GM19397 (cell line): ENCODE data around the gene CDS1.
"Not testable (repeated sequence)": the region's sequence is repeated elsewhere in the genome, so short reads cannot be mapped to it uniquely, and the experiment has no call there.

Experiments used
- ATAC-seq: cut with Tn5 transposase; IDR thresholded peaks from one replicate; pipeline ENCODE4 v1.9.1; 2021; ENCODE audit warnings: mild to moderate bottlenecking, moderate library complexity; ENCODE audit not compliant: unreplicated experiment

The CDS1 gene

DNA sequence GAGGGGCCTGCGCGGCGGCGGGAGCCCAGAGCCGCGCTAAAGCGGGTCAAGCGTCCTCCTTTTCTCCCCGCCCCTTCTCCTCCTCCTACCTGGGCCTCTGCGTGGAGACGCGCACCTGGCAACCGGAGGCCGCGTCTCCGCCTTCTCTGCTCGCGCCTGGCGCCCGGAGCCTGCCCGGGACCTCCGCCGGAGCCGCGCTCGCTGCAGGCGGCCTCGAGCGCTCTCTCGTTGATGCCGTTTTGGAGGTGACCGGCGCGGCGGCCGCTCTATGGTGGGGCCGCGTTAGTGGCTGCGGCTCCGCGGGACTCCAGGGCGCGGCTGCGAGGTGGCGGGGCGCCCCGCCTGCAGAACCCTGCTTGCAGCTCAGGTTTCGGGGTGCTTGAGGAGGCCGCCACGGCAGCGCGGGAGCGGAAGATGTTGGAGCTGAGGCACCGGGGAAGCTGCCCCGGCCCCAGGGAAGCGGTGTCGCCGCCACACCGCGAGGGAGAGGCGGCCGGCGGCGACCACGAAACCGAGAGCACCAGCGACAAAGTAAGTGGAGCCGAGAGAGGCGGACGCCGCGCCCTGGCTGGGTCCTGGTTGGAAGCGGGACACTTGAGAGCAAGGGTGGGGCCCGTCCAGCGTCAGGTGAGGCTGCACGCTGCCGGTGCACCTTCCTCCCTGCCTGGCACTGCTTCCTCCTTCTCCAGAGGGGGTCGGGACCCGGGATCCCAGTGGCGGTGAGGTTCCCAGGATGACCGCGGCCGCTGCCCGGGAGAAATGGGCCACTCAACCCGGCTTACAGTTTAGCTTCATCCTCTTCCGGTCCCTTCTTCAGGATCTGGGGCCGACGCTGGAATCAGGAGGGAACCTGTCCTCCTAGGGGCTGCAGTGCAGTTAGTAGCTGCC is at the start of gene CDS1:
CDS1 (plus strand) TSS at position 140 of the 888 bp plus-strand sequence; CDS start at position 415, 275 bp downstream.
- peak; percentile 55 for ATAC-seq

DNA sequence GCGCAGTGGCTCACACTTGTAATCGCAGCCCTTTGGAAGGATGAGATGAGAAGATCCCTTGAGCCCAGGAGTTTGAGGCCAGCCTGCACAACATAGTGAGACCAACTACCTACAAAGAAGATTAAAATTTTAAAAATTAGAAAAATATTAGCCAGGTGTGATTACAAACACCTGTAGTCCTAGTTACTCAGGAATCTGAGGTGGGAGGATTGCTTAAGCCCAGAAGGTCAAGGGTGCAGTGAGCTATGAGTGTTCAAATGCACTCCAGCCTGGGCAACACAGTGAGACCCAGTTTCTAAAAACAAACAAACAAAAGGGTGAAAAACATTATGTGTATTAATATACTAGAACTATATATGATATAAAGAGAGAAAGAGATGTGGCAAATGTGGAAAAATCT is 47.0 kb upstream of the CDS1 start:
- no peak for ATAC-seq

- ATAC-seq: no peak
Measured at GRCh38 chr4:84545093-84545492, 37.8 kb upstream of the CDS1 start.

DNA sequence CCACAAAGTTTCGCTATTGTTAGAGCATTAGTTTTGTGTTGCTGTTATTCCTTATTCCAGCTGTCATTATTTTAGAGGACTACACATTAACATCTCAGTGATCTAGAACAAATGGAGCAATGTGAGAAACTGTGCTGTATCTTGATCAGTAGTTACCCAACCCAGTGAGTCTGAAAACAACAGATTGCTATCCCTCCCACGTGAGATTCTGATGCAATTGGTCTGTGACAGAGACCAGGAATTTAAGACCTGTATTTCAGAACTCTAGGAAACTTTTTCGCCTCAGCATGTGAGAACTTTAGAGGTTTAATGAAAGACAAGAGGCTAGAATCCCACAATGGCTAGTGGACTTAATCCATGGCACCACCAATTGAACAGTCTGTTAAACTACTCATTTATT is 35.7 kb upstream of the CDS1 start:
- ATAC-seq: no peak

DNA sequence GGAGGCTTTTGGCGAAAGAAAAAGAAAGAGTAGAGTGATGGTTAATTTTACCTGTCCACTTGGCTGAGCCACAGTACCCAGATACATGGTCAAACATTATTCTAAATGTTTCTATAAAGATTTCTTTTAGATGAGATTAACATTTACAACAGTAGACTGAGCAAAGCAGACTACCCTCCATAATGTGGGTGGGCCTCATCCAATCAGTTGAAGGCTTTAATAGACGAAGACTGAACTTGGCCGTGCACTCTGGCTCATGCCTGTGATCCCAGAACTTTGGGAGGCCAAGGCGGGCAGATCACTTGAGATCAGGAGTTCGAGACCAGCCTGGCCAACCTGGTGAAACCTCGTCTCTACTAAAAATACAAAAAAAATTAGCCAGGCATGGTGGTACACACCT is 33.7 kb upstream of the CDS1 start:
- not testable (repeated sequence) for ATAC-seq

DNA sequence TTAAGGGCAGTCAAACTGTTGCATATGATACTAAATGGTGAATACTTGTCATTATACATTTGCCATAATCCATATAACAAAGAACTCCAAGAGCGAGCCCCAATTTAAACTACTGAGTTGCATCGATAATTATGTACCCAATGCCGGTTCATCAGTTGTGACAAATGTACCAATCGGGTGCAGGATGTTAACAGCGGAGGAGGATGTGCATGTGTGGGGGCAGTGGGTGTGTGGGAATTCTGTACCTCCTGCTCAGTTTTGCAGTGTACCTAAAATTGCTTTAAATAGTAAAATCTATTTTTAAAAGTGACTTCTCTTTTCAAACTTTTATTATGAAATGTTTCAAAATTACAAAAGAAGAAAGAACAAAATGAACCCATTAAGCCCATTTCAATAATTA is 20.8 kb upstream of the CDS1 start:
- ATAC-seq: no peak

DNA sequence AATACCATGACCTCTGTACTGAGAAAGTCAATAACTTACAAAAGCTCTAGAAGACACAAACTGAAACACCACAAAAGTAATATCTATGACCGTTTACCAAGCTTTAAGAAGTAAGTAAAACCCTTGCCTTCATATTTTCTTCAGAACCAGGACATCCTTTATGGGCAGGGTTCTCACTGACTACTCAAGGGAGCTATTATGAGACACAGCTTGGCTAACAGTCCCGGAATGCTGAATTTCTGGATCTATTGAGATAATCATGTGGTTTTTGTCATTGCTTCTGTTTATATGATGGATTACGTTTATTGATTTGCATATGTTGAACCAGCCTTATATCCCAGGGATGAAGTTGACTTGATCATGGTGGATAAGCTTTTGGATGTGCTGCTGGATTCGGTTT is 19.9 kb upstream of the CDS1 start:
- ATAC-seq: no peak

- no peak for ATAC-seq
Measured at GRCh38 chr4:84565951-84566350, 17.0 kb upstream of the CDS1 start.

DNA sequence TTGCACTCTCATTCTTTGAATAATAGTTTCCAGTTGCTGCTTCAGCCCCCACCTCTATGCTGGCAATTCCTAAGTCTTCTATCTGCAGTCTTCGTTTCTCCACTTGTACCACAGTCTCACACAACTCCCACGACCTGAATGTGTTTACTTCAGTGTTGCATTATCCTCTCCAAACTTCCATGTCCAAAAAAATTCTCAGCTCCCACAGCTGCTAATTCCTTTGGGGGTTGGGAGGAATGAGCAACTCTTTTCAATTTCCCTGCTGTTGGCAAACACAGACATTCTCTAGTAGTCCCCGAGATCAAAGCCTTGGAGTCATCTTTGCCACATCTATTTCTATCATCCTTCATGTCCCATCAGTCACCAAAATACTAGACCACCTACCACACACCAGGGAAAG is 14.4 kb upstream of the CDS1 start:
- no peak for ATAC-seq

DNA sequence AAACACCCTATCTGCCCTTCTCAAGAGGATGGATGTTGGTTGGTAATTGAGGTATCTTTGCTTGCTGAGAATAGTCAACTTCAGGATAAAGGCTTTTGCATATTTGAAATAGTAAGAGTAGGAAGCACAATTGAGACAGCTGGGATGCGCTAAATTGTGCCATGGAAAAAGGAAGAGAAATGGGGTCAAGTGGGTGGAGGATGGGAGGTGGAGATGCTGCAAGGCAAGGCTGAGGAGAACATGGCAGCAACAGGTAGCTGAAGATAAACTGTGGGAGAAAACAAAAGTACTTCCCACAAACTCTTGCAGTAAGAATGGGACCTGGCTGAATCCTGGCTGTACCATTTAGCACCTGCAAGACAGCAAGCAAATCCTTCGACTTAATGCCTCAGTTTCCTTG is 13.9 kb upstream of the CDS1 start:
- ATAC-seq: no peak

DNA sequence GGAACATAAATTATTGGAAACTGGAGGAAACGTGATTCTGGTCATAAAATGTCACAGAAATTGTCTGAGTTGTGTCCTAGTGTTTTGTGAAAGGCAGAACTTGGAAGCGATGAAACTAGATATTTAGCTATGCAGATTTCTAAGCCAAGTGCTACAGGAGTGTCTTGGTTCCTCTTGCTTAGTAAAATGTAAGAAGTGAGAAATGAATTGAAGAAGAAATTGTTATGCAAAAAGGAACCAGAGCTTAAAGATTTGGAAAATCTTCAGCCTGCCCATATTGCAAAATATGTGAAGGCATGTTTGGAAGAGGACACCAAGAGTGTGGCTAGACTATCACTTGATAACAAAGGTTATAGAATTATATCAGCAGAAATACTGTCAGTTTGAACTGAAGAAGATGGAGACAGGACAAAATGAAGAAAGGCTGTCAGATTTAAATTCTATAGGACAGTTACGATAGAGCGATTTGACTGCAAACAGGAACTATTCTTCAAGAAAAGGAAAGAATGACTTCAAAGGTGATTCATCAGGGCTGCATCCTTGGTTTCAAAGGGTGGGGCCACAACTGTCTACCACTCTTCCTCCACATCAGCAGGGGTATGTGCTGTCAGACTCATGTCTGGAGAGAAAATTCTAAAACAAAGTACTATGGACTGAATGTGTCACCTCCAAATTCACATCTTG is 9.4 kb upstream of the CDS1 start:
- ATAC-seq: no peak

DNA sequence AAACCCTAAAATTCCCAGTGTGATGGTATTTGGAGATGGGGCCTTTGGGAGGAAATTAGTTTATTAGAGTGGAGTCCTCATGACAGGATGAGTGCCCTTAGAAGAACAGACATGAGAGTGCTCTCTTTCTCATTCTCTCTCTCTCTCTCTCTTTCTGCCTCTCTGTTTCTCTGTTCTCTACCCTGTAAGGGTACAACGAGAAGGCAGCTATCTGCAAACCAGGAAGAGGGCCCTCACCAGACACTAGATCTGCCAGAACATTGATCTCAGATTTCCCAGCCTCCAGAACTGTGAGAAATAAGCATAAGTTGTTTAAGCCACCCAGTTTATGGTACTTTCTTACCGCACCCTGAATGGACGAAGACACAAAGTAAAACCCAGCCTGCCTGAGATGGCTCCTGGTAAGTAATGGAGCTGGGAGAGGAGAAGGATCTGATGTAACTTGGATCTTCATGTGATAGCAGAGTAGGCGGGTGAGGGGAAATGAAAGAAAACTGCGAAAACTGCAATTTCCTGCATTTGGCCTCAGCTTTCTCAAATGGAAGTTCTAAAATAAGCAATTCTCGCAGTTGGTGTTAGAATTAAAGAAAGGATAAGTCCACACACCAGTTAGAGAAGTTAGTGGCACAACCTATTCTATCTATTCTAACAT is 8.7 kb upstream of the CDS1 start:
- ATAC-seq: no peak

- ATAC-seq: no peak
Measured at GRCh38 chr4:84578540-84579402, 4.2 kb upstream of the CDS1 start.

DNA sequence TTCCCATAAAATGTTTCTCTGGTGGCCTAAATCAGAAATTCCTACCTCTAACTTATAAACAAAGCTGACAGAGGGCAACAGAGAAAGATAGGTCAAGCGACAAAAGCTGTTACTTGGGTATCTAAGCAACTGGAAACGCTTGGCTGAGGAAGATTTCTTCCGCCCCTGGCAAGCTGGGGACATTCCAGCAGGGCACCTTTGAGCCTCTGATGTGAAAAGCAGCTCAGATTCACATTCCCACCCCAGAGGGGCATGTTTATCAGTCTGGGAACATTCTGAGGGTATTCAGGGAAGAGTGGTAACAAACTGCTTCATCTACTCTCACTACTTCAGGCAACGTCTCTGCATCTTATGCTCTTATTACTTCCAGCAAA is 3.5 kb upstream of the CDS1 start:
- ATAC-seq: no peak

DNA sequence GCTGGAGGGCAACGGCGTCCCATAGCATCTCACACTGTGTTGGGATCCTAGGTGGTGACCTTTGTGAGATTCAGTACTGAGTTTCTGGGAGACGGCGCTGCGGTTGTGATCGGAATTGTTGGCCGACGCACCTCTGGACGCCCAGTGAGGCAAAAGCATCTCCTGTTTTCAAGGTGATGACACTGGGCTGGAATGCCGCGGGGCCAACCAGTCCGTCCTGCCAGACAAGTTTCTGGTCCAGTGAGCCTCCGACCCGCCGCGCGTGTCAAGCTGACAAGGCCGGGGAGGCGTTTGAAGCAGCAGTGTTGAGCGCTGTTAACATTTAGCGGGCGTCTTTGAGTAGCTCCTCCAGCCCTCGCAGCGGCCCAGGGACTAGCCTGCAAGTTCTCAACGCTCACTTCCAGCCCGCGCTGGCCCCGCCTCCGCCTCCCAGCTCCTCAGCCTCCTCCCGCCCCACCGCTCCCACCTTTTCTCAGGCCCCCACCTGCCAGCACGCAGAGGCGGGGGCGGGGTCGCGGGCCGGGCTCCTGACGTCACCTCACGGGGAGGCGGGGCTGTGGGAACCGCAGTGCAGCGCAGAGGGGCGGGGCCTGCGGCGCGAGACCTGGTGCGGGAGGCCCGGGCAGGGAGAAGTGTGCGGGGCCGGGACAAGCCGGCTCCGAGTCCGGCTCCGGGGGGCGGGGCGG is 482 bp upstream of the CDS1 start:
- peak; percentile 84 for ATAC-seq

- ATAC-seq: no peak
Measured at GRCh38 chr4:84583876-84584380, 1.0 kb downstream of the CDS1 start.

- ATAC-seq: no peak
Measured at GRCh38 chr4:84585251-84585650, 2.3 kb downstream of the CDS1 start.

DNA sequence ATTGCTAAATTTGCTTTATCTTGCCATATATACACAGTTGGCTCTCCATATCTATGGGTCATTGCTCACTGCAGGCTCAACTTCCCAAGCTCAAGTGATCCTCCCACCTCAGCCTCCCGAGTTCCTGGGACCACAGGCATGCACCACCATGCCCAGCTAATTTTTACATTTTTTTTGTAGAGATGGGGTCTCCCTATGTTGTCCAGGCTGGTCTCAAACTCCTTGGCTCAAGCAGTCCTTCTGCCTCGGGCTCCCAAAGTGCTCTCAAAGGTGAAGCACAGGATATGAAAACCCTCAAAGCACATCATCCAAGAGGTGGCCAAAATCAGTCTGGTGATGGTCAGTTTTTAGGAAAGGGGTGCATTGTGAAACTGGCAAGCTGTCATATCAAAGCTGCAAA is 11.8 kb downstream of the CDS1 start:
- ATAC-seq: no peak

DNA sequence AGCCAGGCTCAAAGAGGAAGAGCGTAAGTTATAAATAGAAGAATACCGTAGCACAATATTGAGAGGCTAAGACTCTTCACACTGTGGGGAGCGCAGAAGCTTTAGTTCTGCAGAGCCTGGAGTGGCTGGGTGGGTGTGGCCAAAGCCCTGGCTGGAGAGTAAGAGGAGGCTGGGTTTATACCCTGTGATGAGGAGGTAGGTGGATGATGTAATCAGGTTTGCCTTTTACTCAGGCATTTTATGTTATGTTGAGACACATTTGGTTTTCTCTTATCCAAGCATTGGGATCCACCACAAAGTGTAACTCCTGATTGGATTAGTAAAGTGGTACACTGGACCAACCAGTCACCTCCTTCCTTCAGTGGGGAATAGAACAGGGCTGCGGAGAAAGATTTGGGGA is 13.9 kb downstream of the CDS1 start:
- no peak for ATAC-seq

GRCh38 chr4:84597450-84597849 is 14.5 kb downstream of the CDS1 start:
- ATAC-seq: no peak
